Amniotic epithelial cell (primary cell): ENCODE measurements around the gene SPTA1.
"Not testable (repeated sequence)": the region's sequence is repeated elsewhere in the genome, so short reads cannot be mapped to it uniquely, and the experiment has no call there.

Experiments used
- DNase-seq: peaks from one replicate; pipeline ENCODE4 v3.0.0-alpha.2; 2010; ENCODE audit warnings: low read depth

The SPTA1 gene

DNA sequence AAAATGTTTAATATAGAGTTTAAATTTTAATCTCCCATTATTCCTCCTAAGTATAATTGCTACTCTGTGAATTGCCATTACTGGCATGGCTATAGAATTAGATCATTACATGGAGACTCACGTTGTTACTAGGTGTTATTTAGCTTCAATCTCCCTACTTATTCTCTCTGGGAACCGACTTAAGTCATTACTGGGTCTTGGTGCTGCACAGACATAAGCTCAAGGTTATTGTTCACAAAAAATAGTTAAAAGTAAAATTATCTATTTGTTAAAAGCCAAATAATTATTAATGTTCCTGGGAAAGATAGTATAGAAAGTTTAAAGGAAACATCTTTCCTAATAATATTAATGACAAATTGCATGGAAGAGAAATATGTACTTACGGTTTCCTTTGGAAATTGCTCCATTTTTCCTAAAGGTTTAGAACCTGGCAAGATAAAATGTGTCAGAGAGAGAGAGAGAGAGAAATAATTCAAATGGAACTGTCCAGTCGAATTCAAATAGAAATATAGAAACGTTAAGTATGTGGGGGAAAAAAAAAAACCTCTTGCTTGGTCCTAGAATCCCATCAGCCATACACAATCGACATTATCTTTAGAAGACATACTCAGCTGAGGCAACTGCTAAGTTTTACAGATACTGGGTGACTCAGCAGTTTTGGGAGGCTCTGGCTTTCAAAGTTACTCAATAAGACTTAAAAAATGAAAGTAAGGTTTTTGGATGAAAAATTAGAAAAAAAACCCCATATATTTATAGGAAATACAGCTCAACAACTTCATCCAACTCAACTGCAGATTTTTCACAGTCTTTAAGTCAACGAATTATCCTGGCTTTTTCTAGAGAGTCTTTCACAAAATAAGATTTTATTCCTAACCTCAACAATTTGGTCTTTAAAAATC, at the start of gene SPTA1:
Gene SPTA1 (minus strand): TSS at position 605 of the 899 bp plus-strand sequence. CDS start 198 bp downstream, at position 407.
- DNase-seq: no peak

DNA sequence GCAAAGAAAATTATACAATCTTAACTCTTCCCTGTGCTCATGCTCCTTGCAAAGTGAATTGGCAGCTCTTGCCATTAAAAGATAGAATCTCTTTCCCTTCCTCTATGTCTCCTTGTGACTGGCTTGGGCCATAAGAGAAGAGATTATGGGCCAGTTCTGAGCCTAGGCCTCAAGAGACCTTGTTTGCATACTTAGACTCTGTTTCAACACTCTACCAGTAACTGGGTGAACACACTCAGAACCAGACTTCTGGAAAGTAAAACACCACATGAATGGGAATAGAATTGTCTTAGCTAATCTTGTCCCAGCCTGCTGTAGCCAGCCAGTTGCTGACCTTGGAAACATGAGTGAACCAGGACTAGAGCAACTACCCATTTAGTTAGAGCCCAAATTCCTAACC, 49.3 kb upstream of the SPTA1 start:
- no peak for DNase-seq

DNA sequence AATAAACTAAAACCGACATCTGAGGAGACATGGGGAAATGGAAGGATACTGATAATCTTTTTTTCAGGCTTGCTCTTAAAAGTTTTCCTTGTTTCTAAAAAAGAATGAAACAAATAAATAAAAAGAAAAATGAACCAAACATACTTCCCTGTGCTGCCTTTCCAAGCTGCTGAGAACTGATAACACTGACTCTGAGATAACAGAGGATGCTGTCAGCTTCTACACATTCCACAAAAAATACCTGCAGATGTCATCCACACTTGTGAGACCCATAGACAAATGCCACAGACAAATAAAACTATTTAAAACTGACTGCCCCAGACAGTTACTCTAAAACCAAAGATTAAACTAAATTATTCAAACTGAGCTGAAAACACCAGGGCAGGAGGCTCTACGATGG, 46.0 kb upstream of the SPTA1 start:
- no peak for DNase-seq

DNA sequence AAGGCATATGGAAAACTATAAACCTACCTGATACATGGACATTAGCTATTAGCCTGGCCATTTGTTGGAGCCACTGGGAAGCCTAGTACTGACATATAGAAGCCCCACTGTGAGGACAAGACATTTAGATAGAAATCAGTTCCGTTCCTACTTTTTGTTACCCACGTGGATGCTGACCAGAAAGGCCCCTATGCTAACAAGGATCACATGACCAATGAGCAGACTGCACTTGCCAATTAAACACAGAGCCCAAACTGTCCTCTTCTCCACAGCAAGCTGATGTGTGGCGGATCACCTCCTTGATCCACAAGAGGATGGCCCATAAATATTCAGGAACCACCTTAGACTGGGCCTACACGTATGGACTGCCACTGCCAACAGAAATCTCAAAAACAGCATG, 45.2 kb upstream of the SPTA1 start:
- no peak for DNase-seq

DNA sequence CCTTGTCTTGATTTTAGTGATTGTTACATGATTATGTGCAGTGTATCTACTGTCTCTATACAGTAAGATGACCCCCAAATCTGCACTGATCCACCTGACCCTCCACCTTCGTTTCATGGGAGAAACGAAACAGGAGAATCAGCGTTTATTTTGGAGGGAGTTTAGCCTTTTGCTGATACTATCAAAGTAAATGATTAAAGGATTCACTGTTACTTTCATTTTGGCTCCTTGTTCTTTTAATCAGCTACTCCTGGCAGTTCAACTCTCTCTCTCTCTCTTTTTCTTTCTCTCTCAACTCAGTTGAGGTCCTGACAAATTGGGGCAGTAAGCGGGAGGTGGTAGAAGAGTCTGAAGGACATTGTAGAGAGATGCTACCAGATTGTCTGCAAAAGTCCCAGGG, 43.9 kb upstream of the SPTA1 start:
- DNase-seq: no peak

DNA sequence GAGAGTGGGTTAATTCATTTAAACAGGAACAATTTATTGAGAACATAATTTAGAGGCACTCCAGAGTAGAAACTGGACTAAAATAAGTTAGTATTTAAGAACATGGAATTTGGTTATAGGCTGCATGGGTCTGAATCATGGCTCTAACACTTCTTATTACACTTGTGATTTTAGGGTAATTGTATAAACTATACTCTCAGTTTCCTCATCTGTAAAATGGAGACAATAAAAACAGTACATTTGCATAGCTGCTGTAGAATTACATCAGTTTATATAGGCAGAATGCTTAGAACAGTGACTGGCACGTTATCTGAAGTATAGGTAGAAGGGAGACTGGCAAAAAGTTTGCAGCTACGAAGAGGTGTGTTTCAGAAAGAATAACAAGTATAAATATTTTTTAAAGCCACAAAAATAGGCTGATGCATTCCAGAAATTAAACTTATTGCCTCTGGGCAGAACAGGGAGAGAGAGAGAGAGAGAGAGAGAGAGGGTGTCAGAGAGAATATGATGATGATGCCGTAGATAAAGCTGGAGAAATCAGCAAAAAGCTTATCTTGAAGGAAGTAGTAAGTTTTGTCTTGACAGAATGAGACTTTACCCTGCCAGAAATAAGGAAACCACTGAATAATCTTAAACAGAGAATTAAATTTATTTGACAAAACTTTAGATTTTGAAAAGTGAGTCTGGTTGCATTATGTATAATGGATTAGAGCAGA, 42.2 kb upstream of the SPTA1 start:
- DNase-seq: peak; percentile 3

DNA sequence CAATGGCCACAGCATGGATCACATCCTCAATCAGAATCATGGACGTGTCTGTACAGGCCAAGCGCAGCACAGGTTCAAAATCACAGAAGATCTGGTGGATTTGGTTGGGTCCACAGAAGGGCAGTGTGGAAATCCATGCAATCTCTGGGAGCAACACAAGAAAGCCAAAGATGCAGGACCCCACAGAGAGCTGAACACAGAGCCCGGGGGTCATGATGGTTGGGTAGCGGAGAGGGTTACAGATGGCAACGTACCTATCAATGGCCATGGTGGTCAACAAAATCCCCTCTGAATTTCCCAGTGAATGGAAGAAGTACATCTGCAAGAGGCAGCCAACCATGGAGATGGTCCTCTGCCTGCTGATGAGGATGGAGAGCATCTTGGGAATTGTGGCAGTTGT, 37.9 kb upstream of the SPTA1 start:
- DNase-seq: no peak

DNA sequence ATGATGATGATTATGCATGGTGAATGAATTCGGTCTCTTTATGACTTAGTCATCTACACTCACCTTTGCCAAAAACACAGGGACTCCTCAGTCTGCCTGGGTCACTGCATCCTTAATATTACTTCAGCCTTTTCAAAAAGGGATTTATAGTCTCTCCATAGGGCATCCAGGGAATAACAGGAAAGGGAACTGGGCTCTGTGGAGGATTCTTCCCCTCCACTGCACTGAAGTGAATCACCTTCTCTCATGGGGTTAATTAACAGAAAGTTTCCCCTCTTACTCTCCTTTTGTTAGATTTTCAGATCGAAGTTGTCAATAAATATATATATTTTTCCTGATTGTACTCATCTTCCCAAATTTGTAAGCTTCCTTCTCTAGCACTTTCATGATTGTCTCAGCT, 34.1 kb upstream of the SPTA1 start, which contains the start of gene OR6K3:
Gene OR6K3 (minus strand): TSS at position 101 of the 400 bp plus-strand sequence. CDS start 2,605 bp downstream, outside the sequence.
- no peak for DNase-seq

DNA sequence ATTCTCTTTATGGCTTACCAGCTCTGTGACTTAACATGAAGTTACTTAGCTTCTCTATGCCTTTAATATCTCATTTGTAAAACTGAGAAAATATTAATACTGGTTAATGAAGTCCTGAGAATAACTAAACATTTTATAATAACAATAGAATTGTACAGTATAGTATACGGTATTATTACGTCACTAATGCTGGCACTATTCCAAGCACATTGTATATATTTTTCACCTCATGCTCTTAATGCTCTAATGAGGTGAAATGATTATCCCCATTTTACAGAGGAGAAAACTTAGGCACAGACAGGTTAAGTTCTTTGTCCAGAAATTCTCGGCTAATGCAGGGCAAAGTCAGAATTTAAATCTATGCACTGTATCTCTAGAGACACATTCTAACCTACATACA, 33.1 kb upstream of the SPTA1 start:
- DNase-seq: no peak

DNA sequence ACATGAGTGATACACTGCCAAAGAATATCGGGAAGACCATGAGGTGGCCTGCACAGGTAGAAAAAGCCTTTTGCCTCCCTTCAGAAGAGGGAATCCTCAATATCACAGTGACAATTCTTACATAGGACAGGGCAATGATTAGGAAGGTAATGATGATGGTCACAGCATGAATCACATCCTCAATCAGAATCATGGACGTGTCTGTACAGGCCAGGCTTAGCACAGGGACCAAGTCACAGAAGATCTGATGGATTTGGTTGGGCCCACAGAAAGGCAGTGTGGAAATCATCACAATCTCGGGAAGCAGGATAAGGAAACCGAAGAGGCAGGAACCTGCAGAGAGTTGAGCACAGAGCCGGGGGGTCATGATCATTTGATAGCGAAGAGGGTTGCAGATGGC, 30.8 kb upstream of the SPTA1 start:
- DNase-seq: no peak

DNA sequence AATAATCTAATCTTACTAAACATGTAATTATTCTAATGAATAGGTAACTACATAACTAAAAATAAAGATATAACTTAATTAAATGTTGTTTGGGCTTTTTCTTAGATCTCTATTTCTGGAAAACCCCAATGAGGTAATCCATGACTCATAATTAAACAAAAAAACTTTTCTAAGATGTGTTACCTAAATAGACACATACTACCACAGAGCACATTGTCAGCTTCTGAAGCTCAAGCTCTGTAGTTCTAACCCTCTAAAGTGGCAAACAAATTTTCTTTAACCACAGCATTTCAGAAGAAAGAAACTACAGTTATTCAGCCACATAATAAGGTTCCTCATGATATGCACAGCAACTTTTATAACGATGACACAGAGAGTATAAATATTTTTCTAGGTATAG, 29.8 kb upstream of the SPTA1 start:
- DNase-seq: no peak

DNA sequence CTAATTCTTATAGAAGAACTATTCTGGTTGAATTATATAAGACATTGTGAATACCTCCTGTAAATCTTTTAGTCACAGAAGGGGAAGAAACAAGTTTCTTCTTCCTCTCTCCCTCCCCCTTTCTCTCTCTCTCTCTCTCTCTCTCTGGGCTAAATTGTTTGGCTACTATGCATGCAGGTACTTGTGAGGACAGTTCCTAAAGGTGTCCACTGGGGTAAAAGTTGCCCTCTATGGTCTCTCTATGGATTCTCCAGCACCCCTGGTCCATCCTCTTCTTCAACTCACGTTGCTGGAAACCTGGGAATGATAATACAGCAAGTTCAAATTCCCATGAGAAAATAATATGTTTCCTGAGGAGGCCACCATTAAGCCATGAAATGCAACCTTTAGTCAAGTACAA, 28.2 kb upstream of the SPTA1 start:
- DNase-seq: no peak

DNA sequence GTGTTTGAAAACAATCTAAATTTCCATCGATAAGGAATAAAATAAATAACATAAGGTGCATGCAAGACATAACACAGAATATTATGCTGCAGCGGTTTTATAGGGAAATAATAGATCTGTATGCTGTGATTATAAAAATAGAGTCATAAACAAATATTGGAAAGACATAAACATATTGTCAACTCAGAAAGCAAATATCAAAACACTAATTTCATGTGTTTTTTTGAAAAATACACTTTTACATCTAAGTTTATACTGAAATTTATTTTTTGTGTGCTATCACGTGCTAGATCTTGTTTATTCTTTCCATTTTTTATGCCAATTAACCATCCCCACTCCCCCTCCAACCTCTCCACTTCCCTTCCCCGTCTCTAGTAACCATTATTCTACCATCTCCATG, 24.6 kb upstream of the SPTA1 start:
- DNase-seq: no peak

DNA sequence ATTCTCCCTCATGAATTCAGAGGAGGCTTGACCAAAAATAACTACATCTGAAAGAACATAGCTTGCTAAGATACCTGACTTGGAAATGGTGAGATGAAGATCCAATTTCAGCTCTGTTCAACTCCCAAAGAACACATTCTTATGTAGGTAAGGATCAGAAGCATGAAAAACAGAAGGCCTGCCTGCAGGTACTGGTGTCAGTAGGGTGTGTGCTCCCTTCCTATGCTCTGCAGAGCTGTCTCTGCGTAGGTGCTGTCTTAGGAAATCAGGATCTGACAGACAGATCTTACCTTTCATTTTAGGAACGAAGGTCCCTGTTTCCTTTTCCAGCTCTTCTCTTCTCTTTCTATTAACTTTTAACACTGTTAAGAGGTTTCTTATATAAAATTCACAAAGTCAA, 19.6 kb upstream of the SPTA1 start:
- DNase-seq: no peak

DNA sequence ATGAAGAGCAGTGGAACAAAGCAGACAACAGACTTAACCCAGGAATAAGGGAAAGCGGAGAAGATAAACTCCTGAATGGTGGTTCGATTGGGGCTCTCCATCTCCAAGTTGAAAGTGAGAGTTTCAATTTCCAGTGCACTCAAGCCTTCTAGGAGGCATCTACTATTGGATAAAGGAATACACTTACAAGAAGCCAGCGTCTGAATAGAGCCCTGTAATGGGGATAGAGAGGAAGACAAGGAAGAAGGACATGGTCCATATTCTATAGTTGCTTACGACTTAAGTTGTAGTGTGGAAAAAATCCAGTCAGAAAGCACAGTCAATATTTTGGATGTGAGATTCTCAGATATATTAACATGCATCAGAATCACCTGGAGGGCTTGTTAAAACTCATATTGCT, 14.0 kb upstream of the SPTA1 start, which contains the start of gene OR6K2:
Gene OR6K2 (minus strand): TSS at position 101 of the 400 bp plus-strand sequence. CDS start 0 bp downstream, at position 101.
- no peak for DNase-seq

DNA sequence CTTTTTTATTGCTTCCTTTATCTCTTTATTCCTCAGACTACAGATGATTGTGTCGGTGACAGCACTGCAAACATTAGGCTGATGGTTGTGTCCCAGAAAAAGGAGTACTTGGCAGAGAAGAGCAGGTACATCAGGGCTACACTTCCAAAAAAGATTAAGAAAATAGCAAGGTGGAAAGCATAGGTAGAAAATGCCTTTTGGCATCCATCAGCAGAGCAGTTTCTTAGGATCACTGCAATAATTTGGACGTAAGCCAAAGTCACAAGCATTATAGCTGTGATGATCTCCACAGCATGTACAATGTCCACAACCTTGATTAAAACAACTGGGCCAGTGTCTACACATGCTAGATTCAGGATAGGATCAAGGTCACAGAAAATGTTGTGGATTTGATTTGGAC, 8.1 kb upstream of the SPTA1 start:
- no peak for DNase-seq

DNA sequence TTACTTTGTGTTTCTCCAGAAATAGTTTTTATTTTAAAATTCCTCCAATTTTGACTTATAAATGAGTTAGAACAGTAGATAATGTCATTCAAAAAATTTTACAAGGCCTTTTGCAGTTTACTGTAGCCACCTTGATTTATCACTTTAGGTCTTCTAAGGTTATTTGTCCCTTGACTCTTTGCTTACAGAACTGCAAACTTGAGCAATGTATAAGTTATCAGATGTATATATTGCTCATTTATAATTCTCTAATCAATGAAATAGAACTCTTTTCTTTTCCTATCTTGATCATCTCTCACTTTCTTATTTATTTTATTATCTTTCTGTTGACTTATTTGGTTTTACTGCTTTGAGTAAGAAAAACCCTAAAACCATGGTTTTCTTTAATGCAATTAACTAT, 5.8 kb upstream of the SPTA1 start:
- DNase-seq: no peak

DNA sequence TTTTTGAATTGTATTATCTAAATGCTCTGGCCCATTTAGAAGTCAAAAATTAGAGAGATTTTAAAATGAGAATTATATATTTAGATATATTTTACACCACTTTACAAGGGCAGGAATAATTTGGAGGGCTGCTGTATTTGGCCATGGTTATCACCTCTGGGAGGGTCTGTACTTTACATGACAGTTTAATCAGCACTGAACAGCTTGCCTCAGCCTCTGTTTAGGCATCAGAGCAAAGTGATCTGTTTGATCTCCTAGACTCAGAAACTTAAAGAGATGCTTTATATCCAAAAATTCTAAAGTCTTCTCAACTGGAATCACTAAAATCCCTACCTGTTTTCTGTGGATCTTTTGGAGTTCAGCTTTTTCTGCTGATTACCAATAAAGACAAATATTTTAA, 5.4 kb upstream of the SPTA1 start:
- no peak for DNase-seq

DNA sequence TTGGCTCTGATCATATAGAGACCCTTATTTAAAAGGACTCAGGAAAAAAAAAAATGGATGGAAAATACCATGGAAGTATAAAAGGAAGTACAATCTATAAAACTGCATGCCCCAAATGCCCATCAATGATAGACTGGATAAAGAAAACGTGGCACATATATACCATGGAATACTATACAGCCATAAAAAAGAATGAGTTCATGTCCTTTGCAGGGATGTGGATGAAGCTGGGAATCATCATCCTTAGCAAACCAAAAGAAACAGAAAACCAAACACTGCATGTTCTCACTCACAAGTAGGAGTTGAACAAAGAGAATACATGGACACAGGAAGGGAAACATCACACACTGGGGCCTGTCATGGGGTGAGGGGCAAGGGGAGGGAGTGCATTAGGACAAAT, 4.6 kb upstream of the SPTA1 start:
- not testable (repeated sequence) for DNase-seq

DNA sequence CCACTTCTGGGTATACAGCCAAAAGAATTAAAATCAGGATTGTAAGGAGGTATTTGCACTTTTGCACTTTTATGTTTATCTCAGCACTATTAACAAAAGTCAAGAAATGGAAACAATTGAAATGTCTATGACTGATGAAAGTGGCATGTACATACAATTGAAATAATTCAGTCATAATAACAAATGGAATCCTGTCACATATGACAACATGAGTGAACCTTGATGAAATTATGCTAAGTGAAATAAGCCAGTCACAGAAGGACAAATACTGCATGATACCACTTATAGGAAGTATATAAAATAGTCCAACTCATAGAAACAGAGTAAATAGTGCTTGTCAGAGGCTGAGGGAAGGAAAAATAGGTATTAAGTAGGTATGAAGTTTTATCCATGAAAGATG, 3.4 kb upstream of the SPTA1 start:
- DNase-seq: no peak

DNA sequence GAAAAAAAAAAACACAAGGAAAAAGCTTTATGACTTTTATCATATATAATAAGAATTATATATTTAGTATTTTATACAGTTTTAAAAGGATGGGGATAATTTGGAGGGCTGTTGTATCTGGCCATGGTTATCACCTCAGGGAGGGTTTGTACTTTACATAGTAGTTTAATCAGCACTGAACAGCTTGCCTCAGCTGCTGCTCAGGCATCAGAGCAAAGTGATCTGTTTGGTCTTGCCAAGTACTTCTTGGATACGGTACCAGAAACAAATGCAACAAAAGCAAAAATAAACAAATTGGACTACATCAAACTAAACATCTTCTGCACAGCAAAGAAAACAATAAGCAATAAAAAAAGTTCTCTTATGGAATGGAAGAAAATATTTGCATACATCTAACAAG, 2.6 kb upstream of the SPTA1 start:
- no peak for DNase-seq

DNA sequence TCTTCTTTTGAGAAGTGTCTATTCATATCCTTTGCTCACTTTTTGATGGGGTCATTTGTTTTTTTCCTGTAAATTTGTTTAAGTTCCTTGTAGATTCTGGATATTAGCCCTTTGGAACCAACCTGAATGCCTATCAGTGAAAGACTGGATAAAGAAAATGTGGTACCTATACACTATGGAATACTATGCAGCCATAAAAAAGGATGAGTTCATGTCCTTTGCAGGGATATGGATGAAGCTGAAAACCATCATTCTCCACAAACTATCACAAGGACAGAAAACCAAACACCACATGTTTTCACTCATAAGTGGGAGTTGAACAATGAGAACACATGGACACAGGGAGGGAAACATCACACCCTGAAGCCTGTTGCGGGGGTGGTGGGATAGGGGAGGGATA, 1.8 kb upstream of the SPTA1 start:
- not testable (repeated sequence) for DNase-seq

DNA sequence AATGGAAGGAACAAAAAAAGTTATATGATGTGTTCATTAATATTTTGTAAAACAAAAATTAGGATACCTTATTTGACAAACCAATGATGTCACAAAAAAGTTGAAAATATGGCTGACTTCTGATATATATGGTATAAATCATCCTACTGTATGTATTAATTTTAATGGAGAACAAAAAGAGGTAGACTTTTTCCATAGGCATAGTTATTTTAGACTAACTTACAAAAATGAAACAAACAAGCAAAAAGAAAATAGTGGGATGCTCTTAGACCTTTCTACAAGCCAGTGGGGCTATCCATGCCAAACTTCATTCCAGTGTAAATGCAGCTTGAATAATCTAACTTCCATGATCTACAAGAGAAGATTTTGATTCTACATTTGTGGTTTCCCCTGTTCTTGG, 522 bp upstream of the SPTA1 start:
- no peak for DNase-seq
